ENCODE results near the gene NR3C2. TPM values are rescaled to one million over a fixed set of nuclear protein-coding genes. Genes with fewer than 3 reads are reported as not detected.

Gene NR3C2
- total and polyA plus RNA-seq, 10 of the 15 experiments (the other 5 are each of a cell fraction or from before 2014, with no cell fraction given) = 0.05 to 0.11 (median 0.08) TPM; not detected in 4

DNA sequence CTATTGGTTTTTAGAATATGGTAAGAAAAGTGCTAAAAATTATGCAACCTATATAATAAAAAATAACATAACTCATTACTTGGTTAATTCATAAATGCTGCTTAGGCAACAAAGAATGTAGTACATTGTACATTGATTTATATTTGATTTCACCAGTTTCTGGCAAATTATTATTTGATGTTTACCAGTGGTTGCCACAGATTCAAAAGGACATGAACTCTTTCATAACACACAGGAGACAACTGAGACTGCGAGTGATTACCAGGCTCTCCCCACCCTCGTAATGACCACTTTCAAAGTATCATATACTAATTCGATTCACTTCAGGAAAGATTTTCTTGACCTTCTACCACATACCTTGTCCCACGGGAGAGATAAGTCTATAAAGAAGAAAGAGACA, 158.5 kb downstream of the NR3C2 start (continued):
- TF ChIP-seq, protein P1, sequence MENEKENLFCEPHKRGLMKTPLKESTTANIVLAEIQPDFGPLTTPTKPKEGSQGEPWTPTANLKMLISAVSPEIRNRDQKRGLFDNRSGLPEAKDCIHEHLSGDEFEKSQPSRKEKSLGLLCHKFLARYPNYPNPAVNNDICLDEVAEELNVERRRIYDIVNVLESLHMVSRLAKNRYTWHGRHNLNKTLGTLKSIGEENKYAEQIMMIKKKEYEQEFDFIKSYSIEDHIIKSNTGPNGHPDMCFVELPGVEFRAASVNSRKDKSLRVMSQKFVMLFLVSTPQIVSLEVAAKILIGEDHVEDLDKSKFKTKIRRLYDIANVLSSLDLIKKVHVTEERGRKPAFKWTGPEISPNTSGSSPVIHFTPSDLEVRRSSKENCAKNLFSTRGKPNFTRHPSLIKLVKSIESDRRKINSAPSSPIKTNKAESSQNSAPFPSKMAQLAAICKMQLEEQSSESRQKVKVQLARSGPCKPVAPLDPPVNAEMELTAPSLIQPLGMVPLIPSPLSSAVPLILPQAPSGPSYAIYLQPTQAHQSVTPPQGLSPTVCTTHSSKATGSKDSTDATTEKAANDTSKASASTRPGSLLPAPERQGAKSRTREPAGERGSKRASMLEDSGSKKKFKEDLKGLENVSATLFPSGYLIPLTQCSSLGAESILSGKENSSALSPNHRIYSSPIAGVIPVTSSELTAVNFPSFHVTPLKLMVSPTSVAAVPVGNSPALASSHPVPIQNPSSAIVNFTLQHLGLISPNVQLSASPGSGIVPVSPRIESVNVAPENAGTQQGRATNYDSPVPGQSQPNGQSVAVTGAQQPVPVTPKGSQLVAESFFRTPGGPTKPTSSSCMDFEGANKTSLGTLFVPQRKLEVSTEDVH (IDR thresholded peaks at IDR 0.05; ENCODE audit: low read depth, partially characterized antibody) = no peak
- TF ChIP-seq POLR2AphosphoS5 (IDR thresholded peaks at IDR 0.05; ENCODE audit: low read length) = no peak
- TF ChIP-seq TCF3 (IDR thresholded peaks at IDR 0.05; ENCODE audit: borderline replicate concordance, insufficient read depth, low read depth, low read length) = no peak
- no peak for TF ChIP-seq SMAD5 (IDR thresholded peaks at IDR 0.05; ENCODE audit: low read depth)
- no peak for TF ChIP-seq TAF1 (IDR thresholded peaks at IDR 0.05; ENCODE audit: borderline replicate concordance, low read depth, low read length)
- TF ChIP-seq, protein P2, sequence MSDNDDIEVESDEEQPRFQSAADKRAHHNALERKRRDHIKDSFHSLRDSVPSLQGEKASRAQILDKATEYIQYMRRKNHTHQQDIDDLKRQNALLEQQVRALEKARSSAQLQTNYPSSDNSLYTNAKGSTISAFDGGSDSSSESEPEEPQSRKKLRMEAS (IDR thresholded peaks at IDR 0.05; ENCODE audit: low read depth, low read length) = no peak
- TF ChIP-seq, protein P3, sequence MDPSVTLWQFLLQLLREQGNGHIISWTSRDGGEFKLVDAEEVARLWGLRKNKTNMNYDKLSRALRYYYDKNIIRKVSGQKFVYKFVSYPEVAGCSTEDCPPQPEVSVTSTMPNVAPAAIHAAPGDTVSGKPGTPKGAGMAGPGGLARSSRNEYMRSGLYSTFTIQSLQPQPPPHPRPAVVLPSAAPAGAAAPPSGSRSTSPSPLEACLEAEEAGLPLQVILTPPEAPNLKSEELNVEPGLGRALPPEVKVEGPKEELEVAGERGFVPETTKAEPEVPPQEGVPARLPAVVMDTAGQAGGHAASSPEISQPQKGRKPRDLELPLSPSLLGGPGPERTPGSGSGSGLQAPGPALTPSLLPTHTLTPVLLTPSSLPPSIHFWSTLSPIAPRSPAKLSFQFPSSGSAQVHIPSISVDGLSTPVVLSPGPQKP (IDR thresholded peaks at IDR 0.05; ENCODE audit: low read depth, low read length) = no peak
- TF ChIP-seq FOXK2 (IDR thresholded peaks at IDR 0.05) = no peak
- TF ChIP-seq SMAD1 (IDR thresholded peaks at IDR 0.05; ENCODE audit: low read depth, partially characterized antibody) = no peak
- TF ChIP-seq PML (IDR thresholded peaks at IDR 0.05; ENCODE audit: low read length) = no peak
- no peak for TF ChIP-seq CBX5 (IDR thresholded peaks at IDR 0.05; ENCODE audit: low read depth)
